Measurements from ENCODE around the gene PLCXD3. TPM values are rescaled to one million over a fixed set of nuclear protein-coding genes. Genes with fewer than 3 reads are reported as not detected.

PLCXD3 gene
- polyA plus RNA-seq, 1 of the 3 experiments (the other 2 are of a cell fraction): 0.15 TPM

DNA sequence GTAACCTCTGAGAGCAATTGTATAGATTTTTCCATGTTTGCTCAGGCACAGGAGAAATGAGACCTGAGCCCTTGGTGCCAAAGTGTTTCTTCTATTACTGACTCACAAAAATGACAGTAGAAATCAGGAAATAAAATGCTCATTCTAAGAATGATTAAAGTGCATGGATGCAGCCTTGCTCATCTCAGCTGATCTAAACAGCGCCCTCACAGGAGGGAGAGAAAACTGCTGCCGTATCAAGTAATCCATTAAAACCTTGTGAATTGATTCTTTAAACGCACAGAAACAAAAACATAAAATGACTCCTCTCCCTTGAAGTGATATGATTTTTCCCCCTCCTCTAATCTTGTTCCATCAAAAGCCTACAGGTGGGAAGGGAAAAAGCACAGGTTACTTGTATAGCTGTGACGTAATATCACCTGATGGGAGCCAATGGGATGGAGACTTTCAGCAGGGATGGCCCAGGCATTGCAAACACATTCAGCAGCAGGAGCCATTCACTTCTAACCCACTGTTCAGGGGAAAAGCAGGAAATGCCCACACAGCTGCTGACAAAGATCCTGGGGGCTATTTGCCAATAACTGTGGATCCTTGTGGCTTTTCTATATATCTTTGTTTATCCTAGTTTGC is 76.7 kb downstream of the PLCXD3 start:
- H3K9ac ChIP-seq: no peak overlapping the region
- TF ChIP-seq RXRA (IDR thresholded peaks at IDR 0.05; ENCODE audit: borderline replicate concordance, low read depth) (no peak), GATA2 (CRISPR knock-in tag; IDR thresholded peaks at IDR 0.05) (no peak), RCOR1 (IDR thresholded peaks at IDR 0.05; ENCODE audit: low read length) (no peak), TCF12 (IDR thresholded peaks at IDR 0.05) (no peak), FOXJ3 (CRISPR knock-in tag; IDR thresholded peaks at IDR 0.05) (no peak), RAD21 (IDR thresholded peaks at IDR 0.05; ENCODE audit: low read length) (peak; percentile 24; the same call in 1 of the 2 replicates), CHD2 (IDR thresholded peaks at IDR 0.05; ENCODE audit: low read length, partially characterized antibody) (no peak), EZH2phosphoT487 (IDR thresholded peaks at IDR 0.05; ENCODE audit: borderline replicate concordance, low read depth) (no peak), POLR2AphosphoS5 (IDR thresholded peaks at IDR 0.05; ENCODE audit: low read depth, low read length) (no peak)
- TF ChIP-seq, protein P1, sequence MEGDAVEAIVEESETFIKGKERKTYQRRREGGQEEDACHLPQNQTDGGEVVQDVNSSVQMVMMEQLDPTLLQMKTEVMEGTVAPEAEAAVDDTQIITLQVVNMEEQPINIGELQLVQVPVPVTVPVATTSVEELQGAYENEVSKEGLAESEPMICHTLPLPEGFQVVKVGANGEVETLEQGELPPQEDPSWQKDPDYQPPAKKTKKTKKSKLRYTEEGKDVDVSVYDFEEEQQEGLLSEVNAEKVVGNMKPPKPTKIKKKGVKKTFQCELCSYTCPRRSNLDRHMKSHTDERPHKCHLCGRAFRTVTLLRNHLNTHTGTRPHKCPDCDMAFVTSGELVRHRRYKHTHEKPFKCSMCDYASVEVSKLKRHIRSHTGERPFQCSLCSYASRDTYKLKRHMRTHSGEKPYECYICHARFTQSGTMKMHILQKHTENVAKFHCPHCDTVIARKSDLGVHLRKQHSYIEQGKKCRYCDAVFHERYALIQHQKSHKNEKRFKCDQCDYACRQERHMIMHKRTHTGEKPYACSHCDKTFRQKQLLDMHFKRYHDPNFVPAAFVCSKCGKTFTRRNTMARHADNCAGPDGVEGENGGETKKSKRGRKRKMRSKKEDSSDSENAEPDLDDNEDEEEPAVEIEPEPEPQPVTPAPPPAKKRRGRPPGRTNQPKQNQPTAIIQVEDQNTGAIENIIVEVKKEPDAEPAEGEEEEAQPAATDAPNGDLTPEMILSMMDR (IDR thresholded peaks at IDR 0.05): peak; percentile 63
- H3K4me1 ChIP-seq (ENCODE audit: control insufficient read depth in 1 of 2, insufficient read depth in 2 of 2, low read depth in 1 of 2, low read length in 1 of 2): peaks cover 0 to 5% of the 10 kb centered on the region in 2 experiments; a peak in 1 of 4 replicates
- DNase-seq: no peak
- H3K79me2 ChIP-seq (ENCODE audit: insufficient read depth): no peaks in the 10 kb centered on the region
- H3K36me3 ChIP-seq (replicated peaks in 1 of 2; ENCODE audit: control insufficient read depth in 1 of 2, insufficient read depth in 2 of 2, low read length in 1 of 2): no peaks in the 10 kb centered on the region
- no peak overlapping the region for H3K4me3 ChIP-seq (ENCODE audit: low read depth in 2 of 2, low read length in 1 of 2)
- no peak overlapping the region for H3K4me2 ChIP-seq
- ChIA-PET CTCF (interaction anchor here (0.6 to 1.6 kb wide), 6 partner anchors 9 to 150 kb away, joined by 3 to 4 read pairs (median 3); no protein-coding TSS in a partner anchor), POLR2A (interaction anchor here (0.7 kb wide), 1 partner anchor 75 kb away, joined by 3 read pairs; no protein-coding TSS in a partner anchor)
- H2AFZ ChIP-seq (ENCODE audit: low read depth): no peak overlapping the region
- no peak overlapping the region; a peak in 1 of 4 replicates for H3K27ac ChIP-seq (ENCODE audit: low read depth in 2 of 2, low read length in 1 of 2)
- H3K27me3 ChIP-seq (ENCODE audit: insufficient read depth): no peaks in the 10 kb centered on the region
- H3F3A ChIP-seq (replicated peaks; ENCODE audit: insufficient read depth): no peaks in the 10 kb centered on the region
- H4K20me1 ChIP-seq (ENCODE audit: insufficient read depth): no peaks in the 10 kb centered on the region
- H3K9me2 ChIP-seq: no peaks in the 10 kb centered on the region
- H3K9me3 ChIP-seq: no peaks in the 10 kb centered on the region
- 94% methylated on average over 4 of the region's 4 CpGs for WGBS (ENCODE audit: low lambda C conversion rate)

DNA sequence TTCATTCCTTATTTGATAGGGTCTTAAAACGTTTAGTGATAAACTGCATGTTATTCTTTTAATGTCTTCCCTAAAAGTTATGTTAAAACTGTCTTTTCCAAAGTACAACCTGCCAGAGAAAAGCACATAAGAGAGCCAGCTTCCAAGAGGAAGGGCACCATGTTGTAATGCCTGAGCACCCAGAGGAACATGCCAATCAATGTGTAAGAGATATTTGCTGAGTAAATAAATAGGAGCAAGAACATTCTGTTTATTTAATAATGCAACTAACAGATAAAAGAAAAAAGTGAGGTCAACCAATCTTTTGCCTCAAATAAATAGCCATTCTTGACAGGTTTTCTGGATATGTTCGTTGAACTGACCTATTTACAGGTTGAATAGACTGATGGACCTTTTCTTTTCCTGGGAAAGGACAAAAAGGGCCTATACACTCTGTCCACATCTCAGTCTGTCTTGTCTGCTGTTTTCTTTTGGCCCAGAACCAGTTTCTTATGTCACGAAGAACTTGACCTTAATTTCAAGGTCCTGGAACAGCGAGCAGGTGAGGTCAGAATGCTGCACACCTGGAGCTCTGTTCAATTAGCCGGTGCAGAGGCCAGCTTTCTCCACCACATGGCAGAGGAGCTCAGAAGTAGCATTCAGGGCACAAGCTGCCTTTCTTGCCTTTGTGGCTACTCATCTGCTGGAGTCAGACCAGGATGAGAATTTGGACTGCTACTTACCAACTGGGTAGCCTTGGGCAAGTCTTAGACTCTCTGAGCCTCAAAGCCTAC is 77.7 kb downstream of the PLCXD3 start:
- no peak for DNase-seq
- Histone ChIP-seq H3F3A (replicated peaks; ENCODE audit: insufficient read depth) (no peaks in the 10 kb centered on the region), H3K4me2 (no peak overlapping the region), H3K27me3 (ENCODE audit: insufficient read depth) (no peaks in the 10 kb centered on the region), H4K20me1 (ENCODE audit: insufficient read depth) (no peaks in the 10 kb centered on the region), H3K9me2 (no peaks in the 10 kb centered on the region), H3K9me3 (no peaks in the 10 kb centered on the region), H3K9ac (no peak overlapping the region), H3K27ac (ENCODE audit: low read depth in 2 of 2, low read length in 1 of 2) (no peak overlapping the region; a peak in 1 of 4 replicates), H3K36me3 (replicated peaks in 1 of 2; ENCODE audit: control insufficient read depth in 1 of 2, insufficient read depth in 2 of 2, low read length in 1 of 2) (no peaks in the 10 kb centered on the region), H3K4me1 (ENCODE audit: control insufficient read depth in 1 of 2, insufficient read depth in 2 of 2, low read depth in 1 of 2, low read length in 1 of 2) (peaks cover 0 to 5% of the 10 kb centered on the region in 2 experiments; a peak in 1 of 4 replicates), H3K4me3 (ENCODE audit: low read depth in 2 of 2, low read length in 1 of 2) (no peak overlapping the region), H2AFZ (ENCODE audit: low read depth) (no peak overlapping the region), H3K79me2 (ENCODE audit: insufficient read depth) (no peaks in the 10 kb centered on the region)
- TF ChIP-seq TEAD4 (IDR thresholded peaks at IDR 0.05; ENCODE audit: borderline replicate concordance, insufficient read depth) (no peak), NRF1 (IDR thresholded peaks at IDR 0.05; ENCODE audit: low read depth, low read length) (no peak), RCOR1 (IDR thresholded peaks at IDR 0.05; ENCODE audit: low read length) (no peak), EZH2phosphoT487 (IDR thresholded peaks at IDR 0.05; ENCODE audit: borderline replicate concordance, low read depth) (no peak), MEF2A (IDR thresholded peaks at IDR 0.05; ENCODE audit: borderline replicate concordance, low read depth) (no peak), RFX5 (IDR thresholded peaks at IDR 0.05; ENCODE audit: low read length) (no peak), TAF1 (IDR thresholded peaks at IDR 0.05; ENCODE audit: borderline replicate concordance, low read depth, low read length) (no peak), NFIC (IDR thresholded peaks at IDR 0.05; ENCODE audit: borderline replicate concordance) (no peak), TCF12 (IDR thresholded peaks at IDR 0.05) (no peak), FOXM1 (IDR thresholded peaks at IDR 0.05; ENCODE audit: low read depth) (no peak), YY1 (IDR thresholded peaks at IDR 0.05; ENCODE audit: low read depth) (no peak), MXI1 (IDR thresholded peaks at IDR 0.05; ENCODE audit: low read depth, low read length) (no peak), EP300 (IDR thresholded peaks at IDR 0.05; ENCODE audit: borderline replicate concordance in 1 of 2, low read depth in 1 of 2, low read length in 1 of 2) (no peak)
- TF ChIP-seq, protein P2, sequence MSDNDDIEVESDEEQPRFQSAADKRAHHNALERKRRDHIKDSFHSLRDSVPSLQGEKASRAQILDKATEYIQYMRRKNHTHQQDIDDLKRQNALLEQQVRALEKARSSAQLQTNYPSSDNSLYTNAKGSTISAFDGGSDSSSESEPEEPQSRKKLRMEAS (IDR thresholded peaks at IDR 0.05; ENCODE audit: low read depth): no peak
- TF ChIP-seq, protein P3, sequence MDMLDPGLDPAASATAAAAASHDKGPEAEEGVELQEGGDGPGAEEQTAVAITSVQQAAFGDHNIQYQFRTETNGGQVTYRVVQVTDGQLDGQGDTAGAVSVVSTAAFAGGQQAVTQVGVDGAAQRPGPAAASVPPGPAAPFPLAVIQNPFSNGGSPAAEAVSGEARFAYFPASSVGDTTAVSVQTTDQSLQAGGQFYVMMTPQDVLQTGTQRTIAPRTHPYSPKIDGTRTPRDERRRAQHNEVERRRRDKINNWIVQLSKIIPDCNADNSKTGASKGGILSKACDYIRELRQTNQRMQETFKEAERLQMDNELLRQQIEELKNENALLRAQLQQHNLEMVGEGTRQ (IDR thresholded peaks at IDR 0.05; ENCODE audit: borderline replicate concordance, low read depth, low read length): no peak
- TF ChIP-seq, protein P4, sequence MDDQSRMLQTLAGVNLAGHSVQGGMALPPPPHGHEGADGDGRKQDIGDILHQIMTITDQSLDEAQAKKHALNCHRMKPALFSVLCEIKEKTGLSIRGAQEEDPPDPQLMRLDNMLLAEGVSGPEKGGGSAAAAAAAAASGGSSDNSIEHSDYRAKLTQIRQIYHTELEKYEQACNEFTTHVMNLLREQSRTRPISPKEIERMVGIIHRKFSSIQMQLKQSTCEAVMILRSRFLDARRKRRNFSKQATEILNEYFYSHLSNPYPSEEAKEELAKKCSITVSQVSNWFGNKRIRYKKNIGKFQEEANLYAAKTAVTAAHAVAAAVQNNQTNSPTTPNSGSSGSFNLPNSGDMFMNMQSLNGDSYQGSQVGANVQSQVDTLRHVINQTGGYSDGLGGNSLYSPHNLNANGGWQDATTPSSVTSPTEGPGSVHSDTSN (IDR thresholded peaks at IDR 0.05): no peak
- 79% methylated on average over 5 of the region's 5 CpGs for WGBS (ENCODE audit: low lambda C conversion rate)
- CTCF ChIA-PET: interaction anchor here (0.7 to 1.6 kb wide), 3 partner anchors 12 to 33 kb away, joined by 3 to 4 read pairs (median 3); no protein-coding TSS in a partner anchor
- POLR2A ChIA-PET: no interaction called here

Measured in SK-N-SH (cell line).